Spleen (tissue), 11 donors: ENCODE results near the gene YKT6. TPM values are rescaled to one million over a fixed set of nuclear protein-coding genes. Genes with fewer than 3 reads are reported as not detected.
"Not testable (repeated sequence)": the region's sequence is repeated elsewhere in the genome, so short reads cannot be mapped to it uniquely, and the experiment has no call there.

Source experiments
- DNase-seq: peaks from one replicate; pipeline ENCODE4 v3.0.0-alpha.2; 2020
- H3K27ac ChIP-seq, 8 donors: fragments of 200-600 bp; sonication (generic) in 7 of 8; 1 replicate in 4 of 8; 2 replicates in 4 of 8; pipeline versions ENCODE4 v1.5.0 to v1.8.0; 2016 to 2021; ENCODE audit warnings: inconsistent platforms in 4 of 8, mild to moderate bottlenecking in 4 of 8, moderate library complexity in 1 of 8
- H3K27me3 ChIP-seq, 7 donors: fragments of 200-600 bp; sonication (generic) in 6 of 7; replicated peaks in 1 of 7; 1 replicate in 4 of 7; 2 replicates in 3 of 7; pipeline versions ENCODE4 v1.5.0 to v1.8.0; 2016 to 2021; ENCODE audit warnings: inconsistent platforms in 3 of 7, mild to moderate bottlenecking in 1 of 7
- H3K36me3 ChIP-seq, 6 donors: fragments of 200-600 bp; sonication (generic) in 5 of 6; 1 replicate in 4 of 6; 2 replicates in 2 of 6; pipeline versions ENCODE4 v1.5.0 to v1.8.0; 2016 to 2021; ENCODE audit warnings: inconsistent platforms in 2 of 6
- H3K4me1 ChIP-seq, 6 donors: fragments of 200-600 bp; sonication (generic) in 5 of 6; 1 replicate in 3 of 6; 2 replicates in 3 of 6; pipeline versions ENCODE4 v1.5.0 to v1.8.0; 2016 to 2021; ENCODE audit warnings: inconsistent platforms in 3 of 6
- H3K4me3 ChIP-seq, 8 donors: fragments of 200-600 bp; sonication (generic) in 7 of 8; 1 replicate in 4 of 8; 2 replicates in 4 of 8; pipeline versions ENCODE4 v1.5.0 to v1.8.0; 2016 to 2021; ENCODE audit warnings: inconsistent platforms in 4 of 8, mild to moderate bottlenecking in 4 of 8, moderate library complexity in 2 of 8
- H3K9me3 ChIP-seq, 8 donors: fragments of 200-600 bp; sonication (generic) in 7 of 8; 1 replicate in 4 of 8; 2 replicates in 4 of 8; pipeline versions ENCODE4 v1.5.0 to v1.8.0; 2016 to 2021; ENCODE audit warnings: inconsistent platforms in 4 of 8
- CTCF ChIP-seq, 11 experiments: fragments of 200-600 bp in 7 of 11; fragments of 450-650 bp in 4 of 11; sonication (generic) in 4 of 11; IDR thresholded peaks in 8 of 11; conservative IDR thresholded peaks in 3 of 11; 1 replicate in 7 of 11; 2 replicates in 4 of 11; pipeline versions ENCODE4 v1.4.0 to v1.8.0; 2016 to 2021; ENCODE audit warnings: antibody characterized with exemption in 11 of 11, inconsistent platforms in 4 of 11, mild to moderate bottlenecking in 1 of 11
- POLR2A ChIP-seq, 3 donors: fragments of 450-650 bp; IDR thresholded peaks; one replicate each; pipeline ENCODE4 v1.5.1; 2017; ENCODE audit warnings: antibody characterized with exemption in 3 of 3, mild to moderate bottlenecking in 1 of 3
- POLR2AphosphoS5 ChIP-seq, 3 donors: sonication (generic); formaldehyde crosslinking; IDR thresholded peaks; one replicate each; pipeline ENCODE4 v1.5.1; 2017; ENCODE audit warnings: antibody characterized with exemption in 3 of 3
- WGBS, 5 donors: extraction: QIAGEN DNeasy Blood & Tissue Kit in 3 of 5; methylation state at CpG; one replicate each; pipeline versions ENCODE4 v1.1.5 to v1.1.7; 2013 to 2018; 5-methylcytosine and 5-hydroxymethylcytosine counted together
- intact Hi-C: fragments of 100-400 bp; cut with DNase I; formaldehyde crosslinking; loops from one replicate; pipeline ENCODE4 v1.15.0; 2023; ENCODE audit warnings: low total_unique reads
- polyA plus RNA-seq, 3 donors: library from polyadenylated mRNA; stranded (reverse); fragments of 200-250 nt; gene quantifications; one replicate each; pipeline ENCODE4 v1.2.1, GENCODE V29; 2013
- total RNA-seq, 7 donors: library from RNA; depleted of rRNA in 3 of 7; stranded (reverse); fragments of >200 nt in 3 of 7; fragmentation: NEBNext Ultra II Directional in 4 of 7; extraction: Animal tissue kit (Norgen Biotek cat#: 25700) in 4 of 7; gene quantifications; one replicate each; pipeline versions ENCODE4 v1.1.0 to v1.2.1, GENCODE V29; 2016 to 2021
- donor health status: healthy with polysubstance abuse.
- donor health status: DM: no; HTN: no; CAD: no; lungs with moderate emphysema.
- donor health status: DM: no; HTN: no; CAD: no.
- donor health status: Bipolar disorder and iron deficiency.
- donor health status: healthy.
- donor health status: DM: no; HTN: no; CAD: no.
- donor health status: DM: yes; HTN: yes; CAD: no.

The YKT6 gene
- total and polyA plus RNA-seq, 10 donors = 26.9 to 66.4 (median 55.4) TPM

GRCh38 chr7:44194562-44195145, 6.1 kb upstream of the YKT6 start:
- Histone ChIP-seq H3K9me3 (no peaks in the 10 kb centered on the region), H3K27ac (no peak overlapping the region), H3K36me3 (no peaks in the 10 kb centered on the region), H3K27me3 (peaks cover 0 to 11% (median 0%) of the 10 kb centered on the region in 7 donors), H3K4me1 (peaks cover 0 to 6% (median 0%) of the 10 kb centered on the region in 6 donors), H3K4me3 (no peak overlapping the region)
- no peak for DNase-seq
- WGBS, 5 donors = 82 to 94% (median 82%) methylated on average over 3 of the region's 3 CpGs
- TF ChIP-seq CTCF (IDR thresholded peaks at IDR 0.05 in 8 of 11, conservative IDR thresholded peaks at IDR 0.05 in 3 of 11) (no peak), POLR2AphosphoS5 (IDR thresholded peaks at IDR 0.05) (no peak), POLR2A (IDR thresholded peaks at IDR 0.05) (no peak)
- intact Hi-C loops = no loop called here

DNA sequence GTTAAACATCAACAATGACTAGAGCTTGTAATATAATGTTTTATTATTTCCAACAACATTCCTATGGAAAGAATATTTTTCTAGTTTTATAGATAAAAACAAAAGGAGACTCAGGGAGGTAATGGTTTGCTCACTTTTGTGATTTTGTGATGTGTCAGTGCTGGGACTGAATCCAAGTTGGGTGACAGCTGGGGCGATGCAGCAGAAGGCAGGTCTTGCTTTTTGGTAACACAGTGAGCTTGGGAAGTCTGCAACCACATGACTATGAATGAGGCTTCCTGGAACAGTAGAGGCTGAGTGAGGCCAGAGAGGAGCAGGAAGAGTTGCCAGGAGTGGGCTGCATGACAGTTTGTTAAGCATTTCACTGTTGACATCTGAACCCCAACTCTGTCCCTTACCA, 4.9 kb upstream of the YKT6 start:
- Histone ChIP-seq H3K9me3 (no peaks in the 10 kb centered on the region), H3K4me3 (no peak overlapping the region), H3K27me3 (peaks cover 0 to 11% (median 0%) of the 10 kb centered on the region in 7 donors), H3K4me1 (peaks cover 0 to 6% (median 0%) of the 10 kb centered on the region in 6 donors), H3K27ac (no peak overlapping the region), H3K36me3 (no peaks in the 10 kb centered on the region)
- intact Hi-C loops = no loop called here
- WGBS, 5 donors = 24 to 36% (median 33%) methylated on average over 1 of the region's 1 CpG
- DNase-seq = no peak
- TF ChIP-seq CTCF (IDR thresholded peaks at IDR 0.05 in 8 of 11, conservative IDR thresholded peaks at IDR 0.05 in 3 of 11) (no peak), POLR2A (IDR thresholded peaks at IDR 0.05) (no peak), POLR2AphosphoS5 (IDR thresholded peaks at IDR 0.05) (no peak)

DNA sequence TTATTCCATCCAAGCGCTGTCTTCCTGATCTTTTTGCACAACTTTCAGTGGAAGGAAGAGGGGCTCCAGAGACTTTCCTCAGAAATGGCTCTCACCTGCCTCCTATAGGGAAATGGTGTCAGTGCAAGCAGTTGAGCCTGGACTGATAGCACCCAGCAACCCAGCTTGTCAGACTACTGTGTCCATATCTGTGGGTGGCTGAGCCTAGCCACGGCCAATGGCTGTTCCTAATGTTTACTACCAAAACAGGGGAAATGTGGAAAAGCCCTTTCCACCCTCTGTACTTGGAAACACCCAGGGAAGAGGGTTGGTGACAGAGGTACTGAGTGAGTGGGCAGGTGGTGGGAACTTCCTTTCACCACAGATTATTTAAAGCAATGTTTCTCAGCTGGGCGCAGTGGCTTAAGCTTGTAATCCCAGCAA, 4.3 kb upstream of the YKT6 start:
- H3K4me3 ChIP-seq = no peak overlapping the region
- no peak for DNase-seq
- 32 to 41% (median 38%) methylated on average over 3 of the region's 3 CpGs for WGBS, 5 donors
- H3K27me3 ChIP-seq = peaks cover 0 to 11% (median 0%) of the 10 kb centered on the region in 7 donors
- no peaks in the 10 kb centered on the region for H3K36me3 ChIP-seq
- H3K27ac ChIP-seq = no peak overlapping the region
- intact Hi-C loops = no loop called here
- no peak for TF ChIP-seq POLR2A (IDR thresholded peaks at IDR 0.05)
- peak; percentile 19 to 73 (median 66) for TF ChIP-seq CTCF (IDR thresholded peaks at IDR 0.05 in 8 of 11, conservative IDR thresholded peaks at IDR 0.05 in 3 of 11)
- H3K4me1 ChIP-seq = peaks cover 0 to 9% (median 2%) of the 10 kb centered on the region in 6 donors
- no peaks in the 10 kb centered on the region for H3K9me3 ChIP-seq

DNA sequence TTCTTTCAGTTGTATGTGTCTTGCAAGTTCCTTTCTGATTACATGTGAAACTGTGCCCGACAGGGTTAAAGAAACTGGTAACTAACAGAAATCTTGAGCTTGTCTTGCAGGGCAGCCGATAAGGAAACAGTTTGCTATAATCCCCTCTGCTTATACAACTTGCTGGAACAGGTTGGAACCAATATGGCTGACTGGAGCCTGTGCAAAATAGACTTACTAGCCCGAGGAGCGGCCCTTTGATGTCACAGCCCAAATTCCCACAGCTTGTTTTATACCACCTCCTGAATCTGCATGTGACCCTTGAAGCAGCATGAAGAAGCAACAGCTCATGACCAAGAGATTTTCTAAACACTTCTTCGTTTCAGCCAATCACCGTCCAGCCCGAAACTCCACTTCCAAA, 3.3 kb upstream of the YKT6 start:
- Histone ChIP-seq H3K9me3 (no peaks in the 10 kb centered on the region), H3K27me3 (peaks cover 0 to 7% (median 0%) of the 10 kb centered on the region in 7 donors), H3K4me1 (peaks cover 9 to 19% (median 12%) of the 10 kb centered on the region in 6 donors), H3K4me3 (no peak overlapping the region), H3K27ac (no peak overlapping the region), H3K36me3 (no peaks in the 10 kb centered on the region)
- no peak for DNase-seq
- whole genome bisulfite sequencing, 5 donors = 84 to 88% (median 86%) methylated on average over 7 of the region's 7 CpGs
- no peak for TF ChIP-seq POLR2AphosphoS5 (IDR thresholded peaks at IDR 0.05)
- intact Hi-C loops = no loop called here

GRCh38 chr7:44200163-44200562, 615 bp upstream of the YKT6 start:
- peak overlapping the region in 2 of 8 donors; percentile 76 to 88 for H3K4me3 ChIP-seq
- not testable (repeated sequence) for H3K27ac ChIP-seq, H3K9me3 ChIP-seq, DNase-seq, H3K27me3 ChIP-seq
- H3K36me3 ChIP-seq = peaks cover 5 to 24% (median 11%) of the 10 kb centered on the region in 6 donors
- 83 to 93% (median 86%) methylated on average over 3 of the region's 3 CpGs; no CpG with 5 or more reads in 1 of the 5 donors for WGBS, 5 donors
- peaks cover 12 to 40% (median 28%) of the 10 kb centered on the region in 6 donors for H3K4me1 ChIP-seq
- intact Hi-C loops = loop anchor here (5.0 kb wide), 1 partner anchor 113 kb away; no protein-coding TSS in a partner anchor
